Renal cortical epithelial cell (primary cell): ENCODE measurements around the gene ELL2. TPM values are rescaled to one million over a fixed set of nuclear protein-coding genes. Genes with fewer than 3 reads are reported as not detected.
"Not testable (repeated sequence)": the region's sequence is repeated elsewhere in the genome, so short reads cannot be mapped to it uniquely, and the experiment has no call there.

ENCODE experiments used
- DNase-seq: peaks from one replicate; pipeline ENCODE4 v3.0.0-alpha.2; 2011; ENCODE audit warnings: low read depth
- total RNA-seq: library from RNA; depleted of rRNA; stranded (reverse); fragments of >200 nt; gene quantifications from 2 replicates; pipeline ENCODE4 v1.2.3, GENCODE V29; 2014

ELL2 gene
- total RNA-seq, 1 donor from 2014 or later: 31.1 TPM

DNA sequence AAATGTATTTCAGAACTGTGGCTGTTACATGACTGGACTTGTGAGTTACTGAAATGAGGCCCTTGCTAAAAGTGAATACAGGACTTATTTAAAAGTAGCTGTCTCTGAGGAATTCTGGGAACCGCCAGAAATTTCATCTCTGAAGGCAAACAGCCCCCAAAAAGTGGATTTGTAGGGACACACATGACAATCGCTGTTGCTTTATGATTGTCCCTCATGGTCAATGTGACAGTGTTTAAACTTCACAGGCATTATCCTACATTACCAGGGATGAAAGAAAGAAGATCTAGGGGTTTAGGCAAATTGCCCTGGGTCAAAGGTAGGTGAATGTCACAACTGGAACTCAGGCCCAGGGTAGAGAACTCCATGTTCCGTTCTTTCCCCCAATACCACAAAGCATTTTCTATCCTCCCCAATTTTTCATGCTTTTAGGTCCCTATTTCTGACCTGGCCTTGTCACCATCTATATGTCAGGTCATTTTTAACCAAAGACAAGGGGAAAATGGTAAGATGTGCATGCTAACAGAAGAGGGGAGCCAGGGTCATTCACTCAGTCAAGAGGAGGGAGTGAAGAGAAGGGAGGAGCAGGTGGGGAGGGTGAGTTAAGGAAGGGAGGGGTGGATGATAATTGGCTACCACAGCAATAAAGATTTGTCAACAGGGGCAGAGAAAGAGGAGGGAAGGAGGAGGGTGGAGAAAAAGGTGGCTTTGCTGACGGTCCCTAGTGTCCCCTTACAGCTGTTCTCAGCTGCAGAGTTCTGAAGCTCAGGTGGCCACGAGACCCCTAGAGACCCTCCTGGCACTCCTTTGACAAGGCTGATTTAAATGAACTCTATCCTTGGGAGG lies 81.3 kb downstream of the ELL2 start:
- no peak for DNase-seq

DNA sequence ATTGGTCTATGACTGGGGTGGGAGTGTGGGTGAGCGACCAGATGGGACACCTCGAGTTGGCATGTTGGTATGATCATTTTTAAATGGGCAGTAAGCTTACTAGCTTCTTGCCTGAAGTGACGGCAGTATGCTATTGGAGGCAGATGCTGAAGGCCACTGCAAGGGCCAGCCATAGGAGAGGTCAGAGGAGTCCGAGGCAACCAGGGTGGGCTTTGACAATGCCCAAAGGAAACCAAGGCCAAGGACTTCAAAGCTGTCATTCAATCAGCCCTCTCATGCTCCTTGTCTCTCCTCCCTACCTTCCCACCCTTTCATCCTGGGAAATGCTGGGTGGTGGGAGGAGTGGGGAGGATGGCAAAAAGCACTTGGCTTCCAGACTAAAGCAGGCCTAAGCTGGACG lies 82.0 kb downstream of the ELL2 start:
- no peak for DNase-seq

DNA sequence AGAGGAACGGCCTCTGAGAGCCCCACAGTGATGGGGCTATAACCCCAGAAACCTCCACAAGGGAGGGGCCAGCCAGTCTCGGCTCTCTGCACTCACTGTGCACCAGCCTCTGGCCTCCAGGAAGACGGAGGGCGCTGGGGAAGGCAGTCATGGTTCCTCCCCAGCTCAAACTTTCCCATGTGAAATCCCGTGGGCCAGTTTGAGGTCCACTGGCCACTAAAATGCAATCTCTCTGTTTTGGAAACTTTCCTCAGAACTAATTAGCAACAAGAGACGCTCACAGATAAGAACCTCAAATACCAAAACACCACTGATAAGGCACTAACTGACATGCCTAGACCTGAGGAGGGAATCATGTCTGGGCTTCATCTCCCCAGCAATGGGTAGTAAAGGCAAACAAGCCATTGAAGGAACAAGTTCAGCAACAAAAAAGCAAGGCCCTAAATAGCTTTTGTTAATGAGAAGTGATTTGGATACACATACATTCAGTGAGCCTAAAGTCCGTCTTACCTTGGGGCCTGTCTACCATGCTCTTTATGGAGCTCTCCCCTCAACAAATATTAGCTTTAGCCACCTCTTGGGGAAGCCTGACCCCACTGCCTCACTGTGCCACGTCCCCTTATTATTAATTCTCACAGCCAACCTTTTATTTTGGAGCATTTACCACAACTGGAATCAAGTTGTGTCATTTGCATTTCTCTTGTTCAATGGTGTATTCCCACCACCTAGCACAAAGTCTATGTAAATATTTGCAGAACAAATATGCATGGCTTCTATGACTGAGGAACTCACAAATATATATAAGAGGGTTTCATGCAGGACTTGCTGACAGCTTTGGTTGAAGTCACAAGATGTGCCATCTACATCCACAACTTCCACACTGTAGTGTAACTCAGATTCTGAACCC lies 83.0 kb downstream of the ELL2 start:
- DNase-seq: no peak

- DNase-seq: no peak
These were observed 84.9 kb downstream of the ELL2 start for GRCh38 chr5:95876782-95877181.

DNA sequence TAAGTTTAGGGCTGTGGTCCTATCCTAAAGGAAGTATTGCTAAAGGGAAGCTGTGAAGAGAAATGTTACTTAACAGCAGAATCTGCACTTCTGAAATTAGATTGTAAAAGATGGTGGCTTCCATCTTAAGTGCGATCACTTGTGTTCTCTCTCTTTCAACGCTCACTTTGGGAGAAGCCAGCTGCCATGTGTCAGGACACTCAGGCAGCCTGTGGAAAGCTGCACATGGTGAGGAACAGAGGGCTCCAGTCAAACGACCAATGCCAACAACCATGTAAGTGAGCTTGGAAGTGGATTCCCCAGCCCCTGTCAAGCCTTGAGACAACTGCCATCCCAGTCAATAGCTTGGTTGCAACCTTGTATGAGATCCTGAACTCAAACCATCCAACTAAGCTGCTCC lies 87.4 kb downstream of the ELL2 start:
- no peak for DNase-seq

GRCh38 chr5:95873351-95873750 lies 88.3 kb downstream of the ELL2 start:
- DNase-seq: peak; percentile 82

- no peak for DNase-seq
These were observed 89.0 kb downstream of the ELL2 start for GRCh38 chr5:95872346-95873268.

DNA sequence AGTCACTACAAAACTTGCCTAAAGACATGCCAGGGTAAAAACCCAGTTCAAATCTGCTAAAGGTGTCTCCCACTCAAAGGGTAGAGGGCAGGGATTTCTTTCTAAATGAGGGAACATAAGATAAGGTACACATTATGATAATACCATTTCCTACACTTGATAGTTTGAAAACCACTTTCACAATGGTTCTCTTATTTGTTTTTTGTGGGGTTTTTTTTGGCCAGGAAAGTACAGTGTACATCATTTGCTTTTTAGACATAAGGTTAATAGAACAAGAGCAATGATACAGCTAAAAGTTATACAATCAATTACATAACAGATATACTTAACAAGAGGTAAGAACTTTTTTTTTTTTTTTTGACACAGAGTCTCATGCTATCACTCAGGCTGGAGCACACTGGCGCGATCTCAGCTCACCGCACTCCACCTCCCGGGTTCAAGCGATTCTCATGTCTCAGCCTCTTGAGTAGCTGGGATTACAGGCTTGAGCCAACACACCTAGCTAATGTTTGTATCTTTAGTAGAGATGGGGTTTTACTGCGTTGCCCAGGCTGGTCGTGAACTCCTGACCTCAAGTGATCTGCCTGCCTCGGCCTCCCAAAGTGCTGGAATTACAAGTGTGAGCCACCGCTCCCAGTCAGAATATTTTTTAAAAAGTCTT lies 90.4 kb downstream of the ELL2 start:
- DNase-seq: no peak

- peak; percentile 60 for DNase-seq
These were observed 91.5 kb downstream of the ELL2 start for GRCh38 chr5:95870105-95870672.

GRCh38 chr5:95869173-95869855 lies 92.3 kb downstream of the ELL2 start:
- DNase-seq: not testable (repeated sequence)

- DNase-seq: no peak
These were observed 93.5 kb downstream of the ELL2 start for GRCh38 chr5:95868136-95868535.

DNA sequence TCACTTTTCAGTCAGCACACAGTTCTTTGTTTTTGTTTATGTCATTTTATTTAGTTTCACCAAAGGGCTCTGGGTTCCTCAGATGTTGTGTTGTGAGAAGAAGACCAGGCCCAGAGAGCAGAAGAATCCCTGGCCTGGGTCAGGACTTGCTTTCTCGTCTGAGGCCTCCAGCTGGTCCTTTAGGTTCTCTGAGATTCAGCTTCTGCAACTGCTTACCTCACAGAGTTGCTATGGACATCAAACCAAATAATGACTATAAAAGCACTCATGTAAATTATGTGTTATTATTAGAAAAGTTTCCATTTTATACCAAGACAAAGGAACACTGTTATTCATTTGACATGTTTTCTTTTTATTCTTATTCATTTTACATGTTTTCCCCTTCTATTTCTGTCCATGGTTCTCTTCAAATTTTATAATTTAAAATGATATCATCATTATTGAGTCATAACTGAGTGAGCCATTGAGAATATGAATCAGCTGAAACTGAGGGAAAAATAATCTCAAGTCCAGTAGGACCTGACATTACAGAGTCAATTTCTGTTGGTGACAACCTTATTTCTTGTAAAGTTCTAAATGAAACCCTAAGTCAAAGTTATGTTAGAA lies 95.1 kb downstream of the ELL2 start:
- no peak for DNase-seq

DNA sequence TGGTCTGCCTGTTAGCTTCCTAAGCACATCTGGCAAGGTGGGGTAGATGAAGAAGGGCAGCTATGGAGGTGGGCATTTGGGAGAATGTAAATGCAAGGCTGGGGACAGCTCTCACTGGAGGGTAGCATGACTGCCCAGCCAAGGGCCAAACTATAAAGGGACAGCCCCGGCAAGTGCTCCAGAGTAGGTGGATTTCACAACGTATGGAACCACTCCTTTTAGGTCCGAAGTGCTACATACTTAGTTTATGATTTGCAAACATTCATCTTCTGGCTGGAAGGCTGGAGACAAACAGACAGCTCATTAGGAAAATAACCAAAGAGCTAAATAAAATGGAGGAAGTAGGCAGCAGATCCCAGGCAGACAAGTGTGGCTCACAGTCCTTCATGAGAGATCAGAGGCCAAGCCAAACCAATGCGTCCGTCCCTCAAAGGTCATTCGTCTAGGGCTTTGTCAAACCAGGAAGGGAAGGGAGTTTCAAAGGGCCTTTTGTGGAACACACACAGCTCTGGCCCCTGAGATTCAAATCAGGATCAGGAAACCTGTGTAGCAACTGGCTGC lies 96.6 kb downstream of the ELL2 start:
- no peak for DNase-seq

GRCh38 chr5:95864456-95864855 lies 97.2 kb downstream of the ELL2 start:
- no peak for DNase-seq

- peak; percentile 55 for DNase-seq
These were observed 98.3 kb downstream of the ELL2 start for GRCh38 chr5:95863383-95863757.

DNA sequence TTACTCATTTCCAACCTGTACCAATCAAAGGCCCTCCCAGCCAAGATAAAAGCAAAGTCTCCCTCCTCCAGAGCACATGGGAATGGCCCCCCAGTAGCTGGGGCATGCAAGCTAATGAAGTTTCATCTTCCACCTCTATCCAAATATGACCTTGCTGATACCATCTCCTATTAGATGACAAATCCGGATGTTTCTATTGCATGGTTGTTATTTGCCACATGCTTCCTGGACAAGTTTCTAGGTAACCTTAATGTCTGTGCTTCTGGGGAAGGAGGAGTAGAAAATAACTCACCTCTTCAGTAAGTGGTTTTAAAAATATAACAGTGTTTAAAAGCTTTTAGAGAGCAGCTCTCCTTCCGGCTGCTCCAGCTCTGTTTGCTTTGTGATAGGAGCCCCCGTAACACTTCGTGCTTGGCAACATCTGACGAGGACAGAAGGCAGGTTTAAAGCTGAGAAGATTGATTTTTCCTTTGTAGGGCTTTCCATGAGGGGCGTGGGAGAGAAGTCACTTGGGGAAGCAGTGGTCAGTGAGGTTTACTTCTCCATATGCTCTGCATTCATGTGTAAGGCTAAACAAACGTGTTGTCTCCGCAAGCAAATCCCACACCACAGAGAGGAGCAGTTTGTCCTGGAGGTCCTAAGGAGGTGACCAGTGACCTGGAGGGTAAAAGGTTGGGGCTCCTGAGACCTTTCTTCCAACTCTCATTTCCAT lies 98.8 kb downstream of the ELL2 start:
- DNase-seq: peak; percentile 37

DNA sequence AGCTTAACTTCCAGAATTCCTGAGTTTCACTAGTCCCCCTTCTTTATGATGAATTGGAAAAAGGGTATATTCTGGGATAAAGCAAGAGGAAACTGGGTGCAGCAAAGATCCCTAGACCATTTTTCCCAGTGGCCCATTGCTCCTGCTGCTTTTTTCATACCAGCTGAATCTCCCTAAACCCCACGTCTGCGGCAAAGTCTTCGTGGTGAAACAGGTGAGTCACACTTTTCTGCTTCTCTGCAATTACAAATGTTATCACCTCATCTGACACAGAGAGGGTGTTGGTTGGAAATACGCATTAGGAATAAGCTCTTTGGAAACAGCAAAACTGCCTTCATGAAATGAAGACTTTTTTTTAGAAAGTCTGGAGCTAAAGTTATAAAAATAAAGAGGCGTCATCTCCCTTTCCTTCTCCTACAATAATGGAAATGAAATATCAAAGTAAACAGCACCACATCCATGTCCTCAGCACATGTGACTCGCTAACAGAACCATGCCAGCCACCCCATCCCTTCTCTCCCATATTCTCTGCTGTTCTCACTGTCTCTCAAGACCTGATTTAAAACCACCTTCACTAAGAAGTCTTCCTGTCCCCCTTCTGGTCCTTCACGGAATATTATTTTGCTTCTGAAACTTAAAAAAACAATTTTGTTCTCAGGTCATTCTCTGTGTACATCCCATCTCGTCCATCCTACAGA lies 99.6 kb downstream of the ELL2 start:
- DNase-seq: peak; percentile 88

DNA sequence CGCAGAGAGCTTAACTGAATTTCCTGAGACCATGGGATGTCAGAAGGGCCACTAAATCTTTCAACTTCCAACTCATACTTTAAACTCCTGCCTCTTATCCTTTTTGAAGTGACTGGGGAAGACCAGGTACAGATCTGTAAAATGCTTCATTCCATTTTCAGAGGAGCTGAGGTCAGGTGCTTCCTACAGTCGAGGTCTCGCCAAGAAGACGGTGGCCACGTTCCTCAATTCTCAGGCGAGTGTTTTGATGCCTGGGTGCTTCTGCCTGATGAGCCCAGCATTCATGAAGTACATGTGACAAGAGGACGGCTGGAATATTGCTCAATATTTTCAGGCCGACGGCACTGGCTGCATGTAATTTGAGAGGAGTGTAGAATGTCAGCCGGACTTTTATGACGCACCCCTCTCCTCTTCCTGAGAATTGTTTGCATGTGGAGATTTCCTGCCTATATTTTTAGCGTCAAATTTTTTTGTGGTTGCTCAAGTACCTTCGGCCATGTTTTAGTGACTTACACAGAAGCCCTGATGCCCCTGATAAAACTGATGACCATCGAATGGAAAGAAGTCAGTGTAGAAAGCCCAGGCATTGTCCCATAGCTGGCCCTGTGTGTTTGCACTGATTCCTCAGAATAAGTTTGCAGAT lies 100.3 kb downstream of the ELL2 start:
- peak; percentile 91 for DNase-seq
